NB4 (cell line): ENCODE results near the gene IFNGR1.

Experiments used
- CTCF ChIP-seq: IDR thresholded peaks from one replicate; pipeline ENCODE4 v1.5.1; 2012; ENCODE audit warnings: low read depth, low read length
- POLR2A ChIP-seq: IDR thresholded peaks from 2 replicates; pipeline ENCODE4 v1.6.1; 2011; ENCODE audit warnings: mild to moderate bottlenecking; ENCODE audit not compliant: insufficient read length; ENCODE audit errors: extremely low read depth
- TF ChIP-seq, protein P1 (sequence below): IDR thresholded peaks from 2 replicates; pipeline ENCODE4 v1.6.1; 2011; ENCODE audit warnings: low read depth, low read length

- no peak for TF ChIP-seq CTCF
- no peak for TF ChIP-seq POLR2A
- TF ChIP-seq, protein P1, sequence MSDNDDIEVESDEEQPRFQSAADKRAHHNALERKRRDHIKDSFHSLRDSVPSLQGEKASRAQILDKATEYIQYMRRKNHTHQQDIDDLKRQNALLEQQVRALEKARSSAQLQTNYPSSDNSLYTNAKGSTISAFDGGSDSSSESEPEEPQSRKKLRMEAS, result no peak
Measured at GRCh38 chr6:137211910-137212309, 7.3 kb downstream of the IFNGR1 start.
